ENCODE measurements around the gene RPS6KA1.
"Not testable (repeated sequence)": the region's sequence is repeated elsewhere in the genome, so short reads cannot be mapped to it uniquely, and the experiment has no call there.

DNA sequence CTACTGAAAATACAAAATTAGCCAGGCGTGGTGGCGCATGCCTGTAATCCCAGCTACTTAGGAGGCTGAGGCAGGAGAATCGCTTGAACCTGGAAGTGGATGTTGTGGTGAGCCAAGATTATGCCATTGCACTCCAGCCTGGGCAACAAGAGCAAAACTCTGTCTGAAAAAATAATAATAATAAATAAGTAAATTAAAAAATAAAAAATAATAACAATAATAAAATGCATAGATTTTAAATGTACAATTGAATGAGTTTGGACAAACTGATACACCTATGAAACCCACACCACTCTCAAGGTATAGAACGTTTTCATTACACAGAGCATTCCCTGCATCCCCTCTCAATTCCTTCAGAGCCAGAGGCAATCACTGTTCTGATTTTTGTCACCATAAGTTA lies 55.0 kb downstream of the RPS6KA1 start:
- TF ChIP-seq ZNF274 (IDR thresholded peaks at IDR 0.05; ENCODE audit: borderline replicate concordance, low read depth, low read length); TAF1 (IDR thresholded peaks at IDR 0.05; ENCODE audit: control insufficient read depth, extremely low read depth, insufficient read depth, low read length, severe bottlenecking); ZC3H11A (IDR thresholded peaks at IDR 0.05; ENCODE audit: low read depth, low read length); EZH2 (IDR thresholded peaks at IDR 0.05; ENCODE audit: borderline replicate concordance, low read depth, low read length); ZSCAN32 (CRISPR knock-in tag; IDR thresholded peaks at IDR 0.05); CHD2 (IDR thresholded peaks at IDR 0.05; ENCODE audit: low read depth, low read length); ZNF263 (CRISPR knock-in tag; IDR thresholded peaks at IDR 0.05; ENCODE audit: borderline replicate concordance); POLR2A (conservative IDR thresholded peaks at IDR 0.05): not testable (repeated sequence)
- TF ChIP-seq, protein P1, sequence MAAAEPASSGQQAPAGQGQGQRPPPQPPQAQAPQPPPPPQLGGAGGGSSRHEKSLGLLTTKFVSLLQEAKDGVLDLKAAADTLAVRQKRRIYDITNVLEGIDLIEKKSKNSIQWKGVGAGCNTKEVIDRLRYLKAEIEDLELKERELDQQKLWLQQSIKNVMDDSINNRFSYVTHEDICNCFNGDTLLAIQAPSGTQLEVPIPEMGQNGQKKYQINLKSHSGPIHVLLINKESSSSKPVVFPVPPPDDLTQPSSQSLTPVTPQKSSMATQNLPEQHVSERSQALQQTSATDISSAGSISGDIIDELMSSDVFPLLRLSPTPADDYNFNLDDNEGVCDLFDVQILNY (CRISPR knock-in tag; IDR thresholded peaks at IDR 0.05): not testable (repeated sequence)
